HG02759 (cell line): ENCODE measurements around the gene C22orf39.

Experiments
- ATAC-seq: cut with Tn5 transposase; IDR thresholded peaks from one replicate; pipeline ENCODE4 v1.9.1; 2021; ENCODE audit warnings: mild to moderate bottlenecking, moderate library complexity; ENCODE audit not compliant: unreplicated experiment

The C22orf39 gene

DNA sequence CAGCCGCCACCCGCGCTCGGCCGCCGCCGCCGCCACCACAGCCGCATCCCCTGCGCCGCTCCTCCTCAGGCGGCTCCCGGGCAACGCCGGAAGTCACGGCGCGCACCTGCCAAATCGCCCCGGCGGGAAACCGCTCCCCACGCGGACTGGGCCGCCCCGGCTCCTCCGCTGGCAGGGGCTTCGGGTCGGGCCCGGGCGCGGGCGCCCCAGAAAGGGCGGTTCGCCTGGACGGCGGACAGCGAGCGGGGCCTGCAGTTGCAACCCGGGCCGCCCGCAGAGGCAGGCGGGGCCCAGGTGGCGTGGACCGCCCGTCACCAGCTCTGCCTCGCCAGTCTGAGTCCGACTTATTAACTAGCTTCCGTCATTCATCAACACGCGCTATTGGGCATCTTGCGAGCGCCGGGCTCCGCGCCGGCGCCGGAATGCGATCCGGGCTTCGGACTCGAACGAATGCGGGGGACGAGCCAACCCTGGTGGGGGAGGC lies 15.8 kb downstream of the C22orf39 start, which contains the start of gene HIRA:
HIRA (minus strand) TSS at position 85 of the 484 bp plus-strand sequence. CDS start 257 bp downstream, outside the sequence.
- ATAC-seq = peak; percentile 53

DNA sequence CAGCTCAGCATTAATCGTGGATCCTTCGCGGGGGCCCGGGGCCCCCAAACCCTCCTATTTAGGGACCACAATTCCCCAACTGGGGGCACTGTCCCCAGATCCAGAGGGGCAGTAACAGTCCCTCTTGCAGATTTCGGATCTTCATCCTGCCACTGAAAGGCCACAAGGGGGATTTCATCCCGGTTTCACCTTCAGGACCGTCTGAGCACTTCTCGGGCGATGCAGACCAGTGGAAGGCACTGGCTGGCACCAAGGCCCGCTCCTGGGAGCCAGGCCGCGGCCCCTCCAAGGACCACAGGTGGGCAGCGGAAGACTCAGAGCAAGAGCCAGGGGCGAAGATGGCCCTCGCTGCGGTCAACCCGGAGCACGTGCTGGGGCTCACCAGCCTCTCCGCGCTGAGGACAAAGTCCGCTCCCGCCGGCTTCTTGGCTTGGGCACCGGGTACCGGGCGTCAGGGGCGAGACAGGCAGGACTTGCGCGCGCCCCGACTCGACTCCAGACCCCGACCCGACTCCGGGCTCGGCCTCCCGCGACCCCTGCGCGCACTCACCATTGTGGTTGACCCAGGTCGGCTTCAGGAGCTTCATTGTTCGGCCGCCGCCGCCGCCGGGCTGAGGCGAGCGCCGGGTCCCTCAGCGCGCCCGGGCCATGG lies 16.5 kb downstream of the C22orf39 start:
- ATAC-seq = peak; percentile 8

DNA sequence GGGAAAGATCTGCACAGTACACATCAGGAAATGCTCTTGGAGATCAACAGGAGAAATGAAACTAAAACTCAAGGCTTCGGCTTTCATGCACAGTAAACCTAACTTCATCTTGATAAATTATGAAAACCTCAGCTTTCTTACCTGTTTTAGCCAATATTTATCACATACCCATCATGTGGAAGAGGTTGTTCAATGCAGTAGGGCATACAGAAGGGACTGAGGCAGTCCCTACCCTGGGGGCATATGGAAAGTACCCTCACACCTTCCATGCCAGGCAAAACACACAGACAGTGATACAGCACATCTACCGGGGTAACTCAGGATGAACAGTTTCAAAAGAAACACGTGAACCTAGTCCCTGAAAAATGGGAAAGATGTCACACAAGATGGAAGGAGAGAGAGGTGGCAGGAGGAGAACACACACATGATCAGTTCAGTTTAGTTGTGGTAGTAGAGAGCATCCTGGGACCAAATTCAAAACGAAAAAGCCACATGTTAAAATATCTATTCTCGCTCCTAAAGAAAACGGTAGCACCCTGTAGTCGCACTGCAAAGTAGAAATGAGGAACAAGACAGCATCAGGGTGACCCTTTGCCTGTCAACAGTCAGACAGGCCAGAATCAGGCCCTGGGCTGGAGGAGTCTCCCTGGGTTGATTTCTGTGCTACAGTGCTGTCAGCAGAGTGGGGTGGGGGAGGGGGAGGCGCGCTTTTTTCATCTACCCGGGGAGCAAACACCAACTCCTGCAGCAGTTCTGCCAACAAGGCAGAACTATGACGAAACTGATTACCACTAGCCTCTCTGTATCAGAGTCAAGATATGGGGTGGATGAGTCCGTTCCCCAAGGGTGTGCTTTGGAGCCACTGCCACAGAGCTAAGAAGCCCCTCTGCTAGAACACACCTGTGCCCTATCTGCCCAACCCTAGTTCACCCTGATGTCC lies 17.3 kb downstream of the C22orf39 start:
- no peak for ATAC-seq

DNA sequence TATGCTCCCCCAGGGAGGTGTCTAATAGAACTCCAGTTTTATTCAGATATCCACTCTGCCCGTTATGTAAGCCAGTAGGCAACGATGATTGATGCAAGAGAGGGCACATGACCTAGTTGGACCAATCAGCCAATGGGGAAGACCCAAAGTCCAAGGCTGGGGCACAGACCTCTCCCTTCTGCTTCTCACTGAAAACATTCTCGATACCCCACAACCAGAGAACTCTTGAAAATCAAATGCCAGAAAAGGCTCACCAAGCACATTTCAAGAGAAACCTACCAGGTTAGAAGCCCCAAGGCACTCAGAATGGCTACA lies 23.4 kb downstream of the C22orf39 start:
- no peak for ATAC-seq

DNA sequence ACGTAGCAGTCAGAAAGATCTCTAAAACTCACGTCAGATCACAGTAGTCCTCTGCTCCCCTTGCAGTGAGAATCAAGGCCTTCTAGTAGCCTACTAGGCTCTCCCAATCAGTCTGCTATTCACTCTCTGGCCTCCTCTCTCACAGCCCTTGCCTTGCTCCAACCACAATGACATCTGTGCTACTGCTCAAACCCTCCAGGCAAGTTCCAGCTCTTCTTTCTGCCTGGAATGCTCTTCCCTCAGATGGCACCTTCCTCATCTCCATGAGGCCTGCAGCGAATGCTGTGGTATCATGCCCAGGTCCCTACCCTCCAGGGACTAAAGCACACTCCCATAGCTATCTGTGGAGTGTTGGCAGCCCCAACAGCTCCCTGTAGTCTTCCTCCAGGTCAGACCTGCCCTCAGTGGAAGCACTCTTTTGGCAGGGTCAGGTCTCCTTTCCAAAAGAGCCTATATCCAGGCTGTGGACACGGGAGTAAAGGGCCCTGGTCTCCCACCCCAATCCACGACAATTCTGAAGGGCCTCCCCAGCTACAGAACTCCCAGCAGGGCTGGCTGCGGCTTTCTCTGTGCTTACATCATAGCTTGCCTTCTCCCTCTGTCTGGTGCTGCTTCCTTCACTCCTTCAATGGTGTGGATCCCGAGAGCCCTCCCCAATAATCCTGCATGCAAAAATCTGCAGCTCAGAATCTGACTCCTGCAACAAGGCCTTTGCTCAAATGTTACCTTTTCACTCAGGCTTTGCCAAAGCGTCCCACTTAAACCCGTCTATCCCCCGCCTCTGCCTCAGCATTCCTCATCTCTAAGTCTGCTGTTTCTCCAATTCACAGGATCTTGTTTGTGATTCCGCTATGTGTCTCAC lies 24.8 kb downstream of the C22orf39 start:
- ATAC-seq = no peak

GRCh38 chr22:19420321-19420720 lies 27.2 kb downstream of the C22orf39 start:
- no peak for ATAC-seq

GRCh38 chr22:19419464-19420178 lies 27.9 kb downstream of the C22orf39 start:
- ATAC-seq = peak; percentile 63

GRCh38 chr22:19419086-19419463 lies 28.4 kb downstream of the C22orf39 start:
- ATAC-seq = no peak

- no peak for ATAC-seq
These were observed 34.6 kb downstream of the C22orf39 start for GRCh38 chr22:19412923-19413322.

- ATAC-seq = no peak
These were observed 35.0 kb downstream of the C22orf39 start for GRCh38 chr22:19412478-19412877.

DNA sequence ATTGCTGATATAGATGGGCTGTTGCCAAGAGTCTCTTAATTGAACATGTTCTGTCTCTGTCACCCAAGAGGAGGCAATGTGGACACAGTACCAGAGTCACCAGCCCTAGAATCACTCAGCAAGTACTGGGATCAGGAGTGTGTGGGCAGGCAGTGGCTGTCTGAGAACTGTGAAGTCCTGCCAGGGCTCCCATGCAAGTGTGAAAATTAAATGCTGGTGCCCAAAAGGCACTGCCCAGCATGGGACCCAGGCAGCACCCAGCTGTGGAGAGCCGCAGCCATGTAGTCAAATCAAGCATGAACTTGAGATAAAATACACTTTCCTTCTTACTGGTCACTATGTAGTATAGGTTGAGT lies 35.8 kb downstream of the C22orf39 start:
- ATAC-seq = no peak

GRCh38 chr22:19410941-19411689 lies 36.4 kb downstream of the C22orf39 start:
- no peak for ATAC-seq

GRCh38 chr22:19407649-19408606 lies 39.6 kb downstream of the C22orf39 start:
- no peak for ATAC-seq

GRCh38 chr22:19406846-19407245 lies 40.7 kb downstream of the C22orf39 start:
- ATAC-seq = no peak

GRCh38 chr22:19406281-19406811 lies 41.2 kb downstream of the C22orf39 start:
- no peak for ATAC-seq

DNA sequence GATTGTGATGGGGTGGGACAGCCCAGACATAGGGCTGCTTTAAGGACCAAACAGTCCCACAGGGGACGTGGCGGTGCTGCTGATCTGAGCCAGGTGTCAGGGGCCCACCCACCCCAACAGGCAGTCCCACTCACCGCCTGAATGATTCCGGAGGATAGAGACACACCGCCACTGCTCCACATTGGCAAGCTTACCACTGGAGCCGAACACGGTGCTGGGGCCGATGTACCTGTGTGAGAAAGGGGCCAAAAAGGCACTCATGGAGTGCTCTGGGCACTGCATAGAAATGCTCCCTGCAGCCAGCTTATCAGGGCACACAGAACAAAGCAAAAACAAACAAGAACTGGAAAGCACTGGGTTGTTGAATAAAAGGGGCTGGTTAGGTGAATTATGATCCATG lies 41.9 kb downstream of the C22orf39 start:
- no peak for ATAC-seq

GRCh38 chr22:19405133-19405532 lies 42.4 kb downstream of the C22orf39 start:
- ATAC-seq = no peak

GRCh38 chr22:19404676-19405075 lies 42.8 kb downstream of the C22orf39 start:
- ATAC-seq = no peak
